Measurements from ENCODE around the gene ZW10.

DNA sequence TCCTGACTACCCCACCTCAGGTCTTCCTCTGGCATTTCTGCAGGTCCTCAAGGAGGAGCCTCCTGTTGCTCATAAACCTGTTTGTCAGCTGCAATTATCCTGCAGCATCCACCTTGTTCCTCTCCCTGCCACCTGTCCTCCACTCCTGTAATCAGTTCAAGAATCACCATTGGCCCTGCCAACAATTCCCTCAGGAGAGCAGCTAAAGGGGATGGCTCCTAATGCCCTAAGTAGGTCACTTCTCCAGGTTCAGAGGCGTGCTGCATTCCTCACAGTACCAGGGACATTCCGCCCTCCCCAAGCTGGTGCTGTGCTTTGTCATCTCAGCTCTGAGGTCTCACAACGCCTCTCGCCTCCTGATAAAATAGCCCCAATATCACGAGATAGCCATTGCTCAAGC, 8.2 kb upstream of the ZW10 start:
- TF ChIP-seq ZNF510 (CRISPR knock-in tag; IDR thresholded peaks at IDR 0.05; ENCODE audit: low read depth) (no peak), POLR2A (IDR thresholded peaks at IDR 0.05; ENCODE audit: insufficient read depth in 1 of 2, low read depth in 2 of 2, low read length in 2 of 2) (no peak), ZNF747 (CRISPR knock-in tag; IDR thresholded peaks at IDR 0.05; ENCODE audit: borderline replicate concordance) (no peak), POLR2G (IDR thresholded peaks at IDR 0.05; ENCODE audit: low read depth, low read length) (no peak), GFI1 (CRISPR knock-in tag; IDR thresholded peaks at IDR 0.05; ENCODE audit: borderline replicate concordance) (no peak), ZFP37 (CRISPR knock-in tag; IDR thresholded peaks at IDR 0.05; ENCODE audit: borderline replicate concordance) (no peak)

Data from HepG2 (cell line).